GM18511 (cell line): ENCODE data around the gene APMAP.

ENCODE experiments used
- ATAC-seq: cut with Tn5 transposase; IDR thresholded peaks from one replicate; pipeline ENCODE4 v1.9.1; 2021; ENCODE audit warnings: mild to moderate bottlenecking, moderate library complexity; ENCODE audit not compliant: unreplicated experiment

Gene APMAP

GRCh38 chr20:25025091-25025861, 32.7 kb upstream of the APMAP start:
- no peak for ATAC-seq

- no peak for ATAC-seq
These were observed 31.6 kb upstream of the APMAP start for GRCh38 chr20:25024171-25024570.

GRCh38 chr20:25023356-25023755, 30.8 kb upstream of the APMAP start:
- ATAC-seq, result no peak

GRCh38 chr20:25022680-25023079, 30.1 kb upstream of the APMAP start:
- ATAC-seq, result no peak

- ATAC-seq, result no peak
These were observed 28.8 kb upstream of the APMAP start for GRCh38 chr20:25021336-25021735.

GRCh38 chr20:25020901-25021301, 28.4 kb upstream of the APMAP start:
- no peak for ATAC-seq

GRCh38 chr20:25020345-25020744, 27.8 kb upstream of the APMAP start:
- ATAC-seq, result no peak

GRCh38 chr20:25019381-25020155, 27.0 kb upstream of the APMAP start:
- ATAC-seq, result no peak

GRCh38 chr20:25018841-25019240, 26.3 kb upstream of the APMAP start:
- no peak for ATAC-seq

- no peak for ATAC-seq
These were observed 25.9 kb upstream of the APMAP start for GRCh38 chr20:25018425-25018824.

GRCh38 chr20:25017257-25017803, 24.8 kb upstream of the APMAP start:
- no peak for ATAC-seq

- ATAC-seq, result no peak
These were observed 23.9 kb upstream of the APMAP start for GRCh38 chr20:25016471-25016870.

GRCh38 chr20:25015986-25016385, 23.4 kb upstream of the APMAP start:
- ATAC-seq, result no peak

- no peak for ATAC-seq
These were observed 22.3 kb upstream of the APMAP start for GRCh38 chr20:25014816-25015215.

- no peak for ATAC-seq
These were observed 21.2 kb upstream of the APMAP start for GRCh38 chr20:25013478-25014380.

GRCh38 chr20:25012616-25013189, 20.2 kb upstream of the APMAP start:
- ATAC-seq, result no peak

- no peak for ATAC-seq
These were observed 19.3 kb upstream of the APMAP start for GRCh38 chr20:25011831-25012241.

- ATAC-seq, result no peak
These were observed 18.7 kb upstream of the APMAP start for GRCh38 chr20:25011261-25011660.

GRCh38 chr20:25009218-25010145, 16.9 kb upstream of the APMAP start:
- ATAC-seq, result no peak
